ENCODE results near the gene FBLN1. TPM values are rescaled to one million over a fixed set of nuclear protein-coding genes. Genes with fewer than 3 reads are reported as not detected.

The FBLN1 gene
- total and polyA plus RNA-seq, 9 of the 15 experiments (the other 6 are each of a cell fraction or from before 2014, with no cell fraction given): 0.66 TPM; not detected in 8

- TF ChIP-seq ZNF639 (CRISPR knock-in tag; conservative IDR thresholded peaks at IDR 0.05 in 1 of 2, IDR thresholded peaks at IDR 0.05 in 1 of 2): no peak
These were observed 37.4 kb downstream of the FBLN1 start (continued) for GRCh38 chr22:45540122-45540521.

GRCh38 chr22:45541382-45541979, 38.8 kb downstream of the FBLN1 start:
- Histone ChIP-seq H3K9me1 (ENCODE audit: control insufficient read depth, insufficient read depth, low read length) (no peaks in the 10 kb centered on the region), H3K4me1 (replicated peaks in 1 of 2; ENCODE audit: control insufficient read depth in 2 of 2, insufficient read depth in 2 of 2, low read length in 2 of 2) (no peaks in the 10 kb centered on the region; a peak in 1 of 5 replicates), H3K9me3 (replicated peaks; ENCODE audit: control insufficient read depth, insufficient read depth, low read depth, low read length) (no peaks in the 10 kb centered on the region), H3K4me2 (ENCODE audit: insufficient read depth, low read length) (no peak overlapping the region), H3K27me3 (ENCODE audit: control insufficient read depth in 2 of 2, insufficient read depth in 2 of 2, low read length in 2 of 2) (peaks cover 0 to 76% of the 10 kb centered on the region in 2 experiments; a peak in 2 of 5 replicates), H3K9ac (ENCODE audit: insufficient read depth in 1 of 2, low read depth in 2 of 2, low read length in 2 of 2) (no peak overlapping the region), H3K79me2 (ENCODE audit: control insufficient read depth, insufficient read depth, low read length) (no peaks in the 10 kb centered on the region), H4K20me1 (replicated peaks; ENCODE audit: control insufficient read depth, insufficient read depth, low read length) (no peaks in the 10 kb centered on the region), H3K4me3 (no peak overlapping the region), H3K27ac (ENCODE audit: extremely low read depth, low read depth, low read length) (no peak overlapping the region), H2AFZ (ENCODE audit: low read depth, low read length) (no peak overlapping the region), H3K36me3 (ENCODE audit: control insufficient read depth, insufficient read depth, low read length) (no peaks in the 10 kb centered on the region)
- no peak for ATAC-seq
- BruUV-seq (replicated peaks): no TSS peak
- no peak for FAIRE-seq
- CTCF ChIA-PET (ENCODE audit: low intra/inter-chr PET ratio): no interaction called here
- POLR2A ChIA-PET: no interaction called here
- intact Hi-C loops (cut with micrococcal nuclease): no loop called here
- DNase-seq (ENCODE audit: extremely low read depth in 1 of 4, low spot score in 3 of 4): no peak
- 0% methylated on average over 3 of the region's 7 CpGs for WGBS (ENCODE audit: insufficient coverage, low coverage, missing lambda C conversion rate)
- in situ Hi-C loops (cut with MboI): no loop called here
- TF ChIP-seq HMGN3 (IDR thresholded peaks at IDR 0.05; ENCODE audit: borderline replicate concordance, extremely low read depth, insufficient read length, low read depth, low read length): no peak
- no peak for TF ChIP-seq FIP1L1 (IDR thresholded peaks at IDR 0.05; ENCODE audit: low read depth, low read length, poor library complexity, severe bottlenecking)
- TF ChIP-seq SMC3 (conservative IDR thresholded peaks at IDR 0.05; ENCODE audit: insufficient read depth, low read depth, low read length): no peak
- TF ChIP-seq HMG20B (CRISPR knock-in tag; IDR thresholded peaks at IDR 0.05): no peak
- no peak for TF ChIP-seq PATZ1 (CRISPR knock-in tag; IDR thresholded peaks at IDR 0.05; ENCODE audit: borderline replicate concordance)
- no peak for TF ChIP-seq FOXP1 (CRISPR knock-in tag; IDR thresholded peaks at IDR 0.05)
- no peak for TF ChIP-seq CCAR2 (IDR thresholded peaks at IDR 0.05; ENCODE audit: low read depth, low read length)
- no peak for TF ChIP-seq PBX2 (CRISPR knock-in tag; IDR thresholded peaks at IDR 0.05; ENCODE audit: low read depth)
- TF ChIP-seq PBX2 (tag; conservative IDR thresholded peaks at IDR 0.05; ENCODE audit: low read depth): no peak
- TF ChIP-seq ZNF436 (CRISPR knock-in tag; IDR thresholded peaks at IDR 0.05): no peak
- TF ChIP-seq ZNF146 (CRISPR knock-in tag; IDR thresholded peaks at IDR 0.05; ENCODE audit: unreplicated experiment): no peak
- TF ChIP-seq THRAP3 (IDR thresholded peaks at IDR 0.05; ENCODE audit: borderline replicate concordance): no peak
- TF ChIP-seq YBX1 (IDR thresholded peaks at IDR 0.05): no peak
- TF ChIP-seq KLF6 (CRISPR knock-in tag; IDR thresholded peaks at IDR 0.05; ENCODE audit: borderline replicate concordance): no peak

All from K562 (cell line).